Parathyroid adenoma (tissue), 2 donors: ENCODE measurements around the gene GLRB.

ENCODE experiments used
- H2AFZ ChIP-seq: fragments of 300-600 bp; sonication (generic); one replicate; pipeline ENCODE4 v1.7.0; 2017; ENCODE audit warnings: antibody characterized with exemption, mild to moderate bottlenecking
- H3K27ac ChIP-seq: fragments of 300-600 bp; sonication (generic); one replicate; pipeline ENCODE4 v1.7.0; 2017
- H3K27me3 ChIP-seq: fragments of 300-600 bp; sonication (generic); one replicate; pipeline ENCODE4 v1.7.0; 2017; ENCODE audit warnings: low read length; ENCODE audit not compliant: control insufficient read depth, insufficient read depth
- H3K36me3 ChIP-seq: fragments of 300-600 bp; sonication (generic); one replicate; pipeline ENCODE4 v1.7.0; 2017; ENCODE audit warnings: low read length; ENCODE audit not compliant: control insufficient read depth, insufficient read depth
- H3K4me1 ChIP-seq: fragments of 300-600 bp; sonication (generic); one replicate; pipeline ENCODE4 v1.7.0; 2017; ENCODE audit warnings: control low read depth
- H3K4me2 ChIP-seq: fragments of 300-600 bp; sonication (generic); one replicate; pipeline ENCODE4 v1.7.0; 2017; ENCODE audit warnings: low read length
- H3K4me3 ChIP-seq: fragments of 300-600 bp; sonication (generic); one replicate; pipeline ENCODE4 v1.7.0; 2017; ENCODE audit warnings: low read depth, low read length
- H3K79me2 ChIP-seq: fragments of 300-600 bp; sonication (generic); one replicate; pipeline ENCODE4 v1.7.0; 2017; ENCODE audit warnings: control low read depth
- H3K9ac ChIP-seq: fragments of 300-600 bp; sonication (generic); one replicate; pipeline ENCODE4 v1.7.0; 2017; ENCODE audit warnings: mild to moderate bottlenecking
- H3K9me3 ChIP-seq: fragments of 300-600 bp; sonication (generic); one replicate; pipeline ENCODE4 v1.7.0; 2017; ENCODE audit warnings: low read length; ENCODE audit not compliant: control insufficient read depth
- CTCF ChIP-seq: fragments of 300-600 bp; sonication (generic); IDR thresholded peaks from one replicate; pipeline ENCODE4 v1.7.0; 2017; ENCODE audit warnings: antibody characterized with exemption, mild to moderate bottlenecking
- donor health status: primary hyperparathyroidism.

The GLRB gene

DNA sequence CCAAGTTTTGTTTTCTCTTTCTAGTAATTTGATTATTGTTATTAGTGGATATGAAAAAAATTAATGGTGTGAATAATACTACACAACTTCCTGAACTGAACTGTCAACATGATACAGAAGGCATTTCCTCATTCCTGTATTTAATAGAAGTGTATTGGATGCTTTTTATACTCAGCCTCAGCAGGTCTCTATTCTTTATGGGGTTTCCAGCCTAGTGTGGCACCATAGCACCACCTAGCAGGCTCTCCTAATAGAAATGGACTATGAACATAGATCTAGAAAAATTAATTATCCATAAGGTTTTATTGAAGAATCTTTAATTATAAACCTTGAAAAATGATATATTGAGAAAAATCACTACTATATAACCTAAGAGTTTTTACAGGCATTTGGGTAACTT, 52.4 kb downstream of the GLRB start:
- Histone ChIP-seq H3K4me3 (no peak overlapping the region), H2AFZ (no peak overlapping the region), H3K79me2 (no peaks in the 10 kb centered on the region), H3K36me3 (no peaks in the 10 kb centered on the region), H3K4me2 (no peak overlapping the region), H3K9ac (no peak overlapping the region), H3K9me3 (no peaks in the 10 kb centered on the region), H3K27ac (no peak overlapping the region), H3K27me3 (no peaks in the 10 kb centered on the region), H3K4me1 (no peaks in the 10 kb centered on the region)
- no peak for TF ChIP-seq CTCF

GRCh38 chr4:157141976-157142375, 66.0 kb downstream of the GLRB start:
- Histone ChIP-seq H3K79me2 (no peaks in the 10 kb centered on the region), H3K9me3 (no peaks in the 10 kb centered on the region), H3K27me3 (no peaks in the 10 kb centered on the region), H3K4me1 (no peaks in the 10 kb centered on the region), H2AFZ (no peak overlapping the region), H3K4me2 (no peak overlapping the region), H3K27ac (no peak overlapping the region), H3K4me3 (no peak overlapping the region), H3K9ac (no peak overlapping the region), H3K36me3 (no peaks in the 10 kb centered on the region)
- TF ChIP-seq CTCF, result no peak

DNA sequence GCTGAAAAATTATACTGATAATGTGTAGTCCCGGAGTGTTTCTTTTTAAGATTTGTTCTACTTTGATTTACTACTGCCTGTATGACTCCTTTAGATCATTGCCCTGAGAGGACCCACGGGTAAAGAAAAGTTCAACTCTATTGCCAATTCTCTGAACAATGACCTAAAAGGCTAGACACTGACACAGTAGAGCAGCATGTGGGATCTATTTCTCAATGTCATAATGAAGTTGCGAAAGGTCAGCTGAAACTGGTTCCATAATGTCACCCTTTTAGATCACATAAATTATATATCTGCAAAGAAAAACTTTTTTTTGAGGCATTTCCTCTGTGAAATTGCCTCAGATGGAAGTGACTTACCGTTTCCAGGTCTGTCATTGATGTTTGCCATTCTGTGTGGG, 67.4 kb downstream of the GLRB start:
- H3K4me1 ChIP-seq, result no peaks in the 10 kb centered on the region
- H3K4me2 ChIP-seq, result no peak overlapping the region
- no peaks in the 10 kb centered on the region for H3K79me2 ChIP-seq
- H3K4me3 ChIP-seq, result no peak overlapping the region
- H2AFZ ChIP-seq, result no peak overlapping the region
- H3K36me3 ChIP-seq, result no peaks in the 10 kb centered on the region
- no peak for TF ChIP-seq CTCF
- no peak overlapping the region for H3K9ac ChIP-seq
- no peak overlapping the region for H3K27ac ChIP-seq
- no peaks in the 10 kb centered on the region for H3K27me3 ChIP-seq
- H3K9me3 ChIP-seq, result no peaks in the 10 kb centered on the region

DNA sequence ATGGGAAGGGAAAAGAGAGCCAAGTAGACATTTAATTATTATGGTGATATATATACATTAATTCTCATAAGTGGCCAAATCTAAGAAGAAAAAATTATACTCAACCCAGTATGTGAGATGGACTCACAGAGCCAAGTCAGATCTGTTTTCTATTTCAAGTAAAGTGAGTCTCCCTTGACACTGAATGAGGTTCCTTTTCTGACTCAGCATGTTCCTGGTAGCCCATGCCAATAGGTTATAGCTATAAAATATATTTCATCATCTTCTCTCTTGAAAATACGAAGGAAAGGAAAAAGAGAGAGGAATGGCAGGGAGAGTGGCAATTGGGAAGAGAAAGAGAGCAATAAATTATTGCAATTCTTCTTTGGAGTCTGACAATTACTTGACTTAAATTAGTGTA, 75.8 kb downstream of the GLRB start:
- Histone ChIP-seq H3K79me2 (no peaks in the 10 kb centered on the region), H3K4me3 (no peak overlapping the region), H3K9me3 (no peaks in the 10 kb centered on the region), H2AFZ (no peak overlapping the region), H3K27ac (no peak overlapping the region), H3K27me3 (no peaks in the 10 kb centered on the region), H3K9ac (no peak overlapping the region), H3K4me1 (no peaks in the 10 kb centered on the region), H3K4me2 (no peak overlapping the region), H3K36me3 (no peaks in the 10 kb centered on the region)
- no peak for TF ChIP-seq CTCF

DNA sequence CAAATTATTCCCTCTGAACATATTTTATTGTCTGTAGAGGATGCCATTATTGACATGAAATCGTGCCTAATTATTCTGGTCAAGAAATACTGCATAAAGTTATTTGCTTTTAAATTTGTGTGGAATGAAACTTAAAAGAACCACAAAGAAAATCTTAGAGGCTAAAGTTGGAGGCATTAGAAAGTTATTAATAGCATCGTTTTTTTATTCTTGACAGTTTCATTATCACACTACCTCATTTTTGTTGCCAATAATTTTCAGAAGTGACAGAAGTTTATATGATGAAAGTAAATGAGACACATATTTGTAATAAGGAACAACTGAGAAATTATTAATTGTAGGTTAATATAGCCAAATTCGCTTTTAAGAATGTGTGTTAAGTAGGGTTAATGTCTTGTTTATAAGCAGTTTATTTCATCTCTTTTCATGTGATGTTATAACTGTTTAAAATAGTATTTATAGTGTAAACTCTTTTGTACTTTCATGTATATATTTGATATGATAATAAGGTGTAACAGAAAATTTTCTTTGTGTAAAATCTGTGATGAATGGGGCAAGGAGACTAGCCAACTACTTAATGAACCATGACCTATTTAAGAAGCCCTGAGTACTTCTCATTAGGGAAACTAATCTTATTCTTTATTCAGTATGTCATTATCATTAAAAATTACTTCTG, 90.1 kb downstream of the GLRB start:
- no peak overlapping the region for H3K27ac ChIP-seq
- no peaks in the 10 kb centered on the region for H3K79me2 ChIP-seq
- H3K4me1 ChIP-seq, result no peaks in the 10 kb centered on the region
- no peak overlapping the region for H3K4me3 ChIP-seq
- H3K36me3 ChIP-seq, result no peaks in the 10 kb centered on the region
- H3K9ac ChIP-seq, result no peak overlapping the region
- H3K4me2 ChIP-seq, result no peak overlapping the region
- H3K9me3 ChIP-seq, result no peaks in the 10 kb centered on the region
- no peak for TF ChIP-seq CTCF
- no peaks in the 10 kb centered on the region for H3K27me3 ChIP-seq
- H2AFZ ChIP-seq, result no peak overlapping the region
